Measurements from ENCODE around the gene APRT.

- TF ChIP-seq TAF1 (IDR thresholded peaks at IDR 0.05; ENCODE audit: borderline replicate concordance, low read depth, low read length) (no peak), POLR2A (IDR thresholded peaks at IDR 0.05; ENCODE audit: low read depth, low read length) (no peak), POLR2AphosphoS5 (IDR thresholded peaks at IDR 0.05; ENCODE audit: low read depth, low read length) (no peak)
These were observed 37.0 kb downstream of the APRT start for GRCh38 chr16:88774544-88775393.
